ENCODE data around the gene TULP4.
"Not testable (repeated sequence)": the region's sequence is repeated elsewhere in the genome, so short reads cannot be mapped to it uniquely, and the experiment has no call there.

The TULP4 gene

GRCh38 chr6:158477722-158478121, 165.5 kb downstream of the TULP4 start:
- not testable (repeated sequence) for DNase-seq

- DNase-seq, result no peak
Observed at GRCh38 chr6:158480989-158481388, 168.7 kb downstream of the TULP4 start.

- DNase-seq, result no peak
Observed at GRCh38 chr6:158481690-158482473, 169.6 kb downstream of the TULP4 start.

- no peak for DNase-seq
Observed at GRCh38 chr6:158485431-158485830, 173.2 kb downstream of the TULP4 start.

- DNase-seq, result no peak
Observed at GRCh38 chr6:158487495-158487894, 175.2 kb downstream of the TULP4 start.

GRCh38 chr6:158488065-158488464, 175.8 kb downstream of the TULP4 start:
- no peak for DNase-seq

- no peak for DNase-seq
Observed at GRCh38 chr6:158489441-158489840, 177.2 kb downstream of the TULP4 start.

GRCh38 chr6:158492881-158493280, 180.6 kb downstream of the TULP4 start:
- no peak for DNase-seq

- no peak for DNase-seq
Observed at GRCh38 chr6:158496700-158497099, 184.4 kb downstream of the TULP4 start.

GRCh38 chr6:158497620-158498019, 185.4 kb downstream of the TULP4 start:
- no peak for DNase-seq

- DNase-seq, result no peak
Observed at GRCh38 chr6:158498362-158498761, 186.1 kb downstream of the TULP4 start.

- no peak for DNase-seq
Observed at GRCh38 chr6:158499601-158500000, 187.3 kb downstream of the TULP4 start.

- DNase-seq, result no peak
Observed at GRCh38 chr6:158500016-158500735, 187.9 kb downstream of the TULP4 start.

- DNase-seq, result no peak
Observed at GRCh38 chr6:158501360-158502262, 189.3 kb downstream of the TULP4 start.

- no peak for DNase-seq
Observed at GRCh38 chr6:158502263-158502950, 190.1 kb downstream of the TULP4 start.

- DNase-seq, result no peak
Observed at GRCh38 chr6:158503222-158503621, 191.0 kb downstream of the TULP4 start.

GRCh38 chr6:158503846-158504245, 191.6 kb downstream of the TULP4 start:
- DNase-seq, result no peak

- DNase-seq, result no peak
Observed at GRCh38 chr6:158505194-158505593, 192.9 kb downstream of the TULP4 start.

GRCh38 chr6:158506601-158507000, 194.3 kb downstream of the TULP4 start:
- DNase-seq, result no peak

- DNase-seq, result no peak
Observed at GRCh38 chr6:158507174-158507573, 194.9 kb downstream of the TULP4 start.

- DNase-seq, result no peak
Observed at GRCh38 chr6:158508450-158508849, 196.2 kb downstream of the TULP4 start.

- DNase-seq, result no peak
Observed at GRCh38 chr6:158509465-158509864, 197.2 kb downstream of the TULP4 start.

GRCh38 chr6:158512809-158513208, 200.5 kb downstream of the TULP4 start:
- DNase-seq, result no peak

All from activated CD4-positive, alpha-beta T cell treated with anti-CD3 and anti-CD28 coated beads for 1 hour (primary cell).